NCI-H1436 (cell line): Measurements from ENCODE around the gene NETO2.

Experiments used
- DNase-seq: peaks from one replicate; lab custom pipeline; 2025; lab: John Stamatoyannopoulos, UW

The NETO2 gene

DNA sequence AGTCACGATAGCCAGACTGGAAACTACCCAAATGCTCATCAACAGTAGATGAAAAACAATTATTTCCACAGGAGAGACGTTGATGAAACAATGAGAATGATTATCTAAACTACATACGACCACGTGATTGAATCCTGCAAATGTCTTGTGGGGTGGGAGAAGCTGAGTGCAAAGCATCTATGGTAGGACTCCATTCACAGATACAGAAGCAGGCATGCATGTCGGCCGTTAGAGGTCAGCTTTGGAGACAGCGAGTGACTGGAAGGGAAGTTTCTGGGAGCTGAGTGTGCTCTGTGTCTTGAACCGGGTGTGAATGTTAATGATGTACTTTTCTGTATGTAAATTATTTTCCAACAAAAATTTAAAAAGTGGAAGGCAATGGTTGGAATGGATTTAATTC is 98.7 kb downstream of the NETO2 start:
- no peak for DNase-seq

DNA sequence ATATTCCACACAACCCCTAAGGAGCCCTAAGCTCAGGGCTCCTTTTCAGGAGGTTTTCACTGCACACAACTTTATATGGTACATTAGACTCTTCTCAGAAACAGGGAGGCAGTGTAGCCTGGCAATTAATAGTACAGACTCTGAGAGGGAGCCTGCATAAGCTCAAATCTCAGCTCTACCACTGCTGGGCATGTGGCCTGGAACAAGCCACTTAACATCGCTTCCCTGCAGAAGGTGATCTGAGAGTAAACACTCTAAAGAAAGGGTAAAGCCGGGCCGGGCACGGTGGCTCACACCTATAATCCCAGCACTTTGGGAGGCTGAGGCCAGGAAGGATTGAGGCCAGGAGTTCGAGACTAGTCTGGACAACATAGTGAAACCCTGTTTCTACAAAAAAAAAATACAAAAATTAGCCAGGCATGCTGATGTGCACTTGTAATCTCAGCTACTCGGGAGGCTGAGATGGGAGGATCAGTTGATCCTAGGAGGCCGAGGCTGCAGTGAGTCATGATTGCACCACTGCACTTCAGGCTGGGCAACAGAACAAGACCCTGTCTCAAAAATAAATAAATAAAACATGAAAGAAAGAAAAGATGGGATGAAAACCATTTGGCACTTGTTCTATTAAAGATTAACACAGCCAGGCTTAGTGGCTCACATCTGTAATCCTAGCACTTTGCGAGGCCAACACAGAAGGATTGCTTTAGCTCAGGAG is 99.6 kb downstream of the NETO2 start:
- DNase-seq: no peak

DNA sequence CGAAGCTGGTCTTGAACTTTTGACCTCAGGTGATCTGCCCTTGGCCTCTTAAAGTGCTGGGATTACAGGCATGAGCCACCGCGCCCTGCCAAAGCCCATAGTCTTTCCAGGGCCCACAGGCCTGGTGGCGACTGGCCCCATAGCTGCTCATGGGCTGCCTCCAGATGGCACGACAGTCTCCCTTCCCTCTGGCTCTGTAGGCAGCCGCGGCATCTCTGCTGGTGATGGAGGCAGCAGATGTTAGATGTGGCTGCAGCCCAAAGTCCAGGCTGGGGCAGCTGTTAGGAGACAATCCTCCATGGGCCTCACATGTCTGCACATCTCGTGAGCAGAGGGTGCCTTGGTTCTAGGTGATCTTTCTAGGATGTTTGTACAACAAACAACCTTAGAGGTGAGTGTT is 100.5 kb downstream of the NETO2 start:
- no peak for DNase-seq

DNA sequence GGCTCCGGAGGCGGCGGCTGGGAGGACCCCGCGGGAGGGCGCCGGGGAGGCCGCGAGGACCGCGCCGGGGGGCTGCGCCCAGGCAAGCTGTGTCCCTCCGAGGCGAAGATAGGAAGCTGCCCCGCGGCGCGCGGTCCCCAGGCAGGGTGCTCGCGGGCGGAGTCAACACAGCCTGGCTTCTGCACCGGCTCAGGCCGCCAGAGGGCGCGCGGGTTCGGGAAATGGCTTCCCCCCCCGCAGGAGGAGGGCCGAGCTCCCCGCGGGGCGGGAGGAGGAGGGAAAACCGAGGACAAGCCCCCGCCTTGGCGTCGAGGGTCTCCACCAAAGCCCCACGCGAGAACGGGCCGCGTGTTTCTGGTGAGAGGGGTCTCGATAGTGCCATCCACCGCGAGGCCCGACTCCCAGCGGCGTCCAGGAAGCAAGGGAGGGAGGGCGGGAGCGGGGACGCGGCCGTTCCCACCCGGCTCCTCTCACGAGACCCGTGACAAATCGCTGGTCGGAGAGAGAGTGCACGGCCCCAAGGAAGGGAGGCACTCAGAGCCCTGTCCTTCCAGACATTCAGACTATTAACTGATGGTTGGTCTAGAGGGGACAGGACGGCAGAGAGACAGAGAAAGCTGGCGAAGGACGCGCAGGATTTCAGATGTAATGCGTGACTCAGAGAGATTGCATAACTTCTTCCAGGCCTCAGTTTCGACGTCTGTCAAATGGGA is 105.8 kb downstream of the NETO2 start:
- DNase-seq: peak; percentile 74

DNA sequence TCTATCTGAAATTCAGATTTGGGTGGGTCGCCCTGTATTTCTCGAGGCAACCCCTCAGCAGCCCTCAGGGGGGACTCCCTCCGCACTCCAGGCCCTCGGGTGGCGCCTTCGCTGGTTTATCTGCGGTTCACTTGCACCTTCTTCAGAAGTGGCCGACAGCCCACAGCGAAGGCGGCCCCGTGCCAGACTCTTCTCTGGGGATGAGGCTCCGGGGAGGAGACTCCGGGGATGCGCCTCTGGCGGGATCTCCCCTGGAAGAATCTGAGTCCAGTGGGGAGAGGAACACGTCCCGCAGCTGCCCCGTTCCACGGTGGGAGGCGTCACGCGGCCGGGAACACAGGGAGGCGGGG is 106.4 kb downstream of the NETO2 start:
- DNase-seq: no peak

DNA sequence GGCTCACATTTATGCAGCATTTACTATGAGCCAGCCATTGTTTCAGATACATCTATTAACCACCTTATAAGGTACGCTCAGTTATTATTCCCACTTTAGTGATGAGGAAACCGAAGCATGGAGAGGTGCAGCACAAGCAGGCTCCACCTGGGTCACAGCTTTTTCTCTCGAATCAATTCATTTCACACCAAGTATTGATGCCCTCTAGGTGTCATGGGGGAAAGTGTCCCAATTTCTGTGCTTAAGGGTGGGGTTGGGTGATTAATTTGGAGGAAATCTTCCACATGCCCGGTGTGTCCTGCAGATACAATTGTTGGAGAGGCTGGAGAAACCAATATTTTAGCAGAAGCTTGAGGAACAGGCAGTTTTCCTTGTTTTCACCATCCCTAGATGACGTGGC is 107.5 kb downstream of the NETO2 start:
- no peak for DNase-seq

DNA sequence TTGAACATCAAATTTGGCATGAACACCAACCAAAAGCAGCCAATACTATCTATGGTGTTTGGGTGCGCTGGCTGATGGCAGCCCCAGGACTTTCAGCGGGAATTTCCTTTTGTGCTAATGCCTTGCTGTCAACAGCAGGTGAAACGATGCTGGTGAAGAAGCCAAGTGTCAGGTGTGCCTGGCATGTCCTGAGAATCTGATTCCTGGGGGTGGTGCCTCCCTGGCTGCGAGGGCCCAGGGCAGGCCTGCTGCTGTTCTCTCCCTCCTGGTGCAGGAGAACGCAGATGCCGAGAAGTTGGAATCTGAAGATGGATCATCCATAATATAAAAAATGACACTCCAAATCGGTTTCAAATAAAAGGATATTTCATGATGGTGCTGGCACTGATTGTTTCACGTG is 108.3 kb downstream of the NETO2 start:
- DNase-seq: no peak

DNA sequence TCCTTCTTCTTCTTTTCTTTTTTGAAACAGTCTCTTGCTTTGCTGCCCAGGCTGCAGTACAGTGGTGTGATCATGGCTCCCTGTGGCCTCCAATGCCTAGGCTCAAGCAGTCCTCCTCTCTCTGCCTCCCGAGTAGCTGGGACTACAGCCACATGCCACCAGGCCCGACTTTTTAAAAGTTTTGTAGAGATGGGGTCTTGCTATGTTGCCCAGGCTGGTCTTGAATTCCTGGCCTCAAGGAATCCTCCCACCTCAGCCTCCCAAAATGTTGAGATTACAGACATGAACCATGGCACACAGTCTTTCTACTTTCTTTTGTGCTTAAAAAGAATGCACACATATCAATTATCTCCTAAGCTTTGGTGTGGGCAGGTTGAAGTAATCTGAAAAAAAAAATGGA is 109.3 kb downstream of the NETO2 start:
- DNase-seq: no peak

DNA sequence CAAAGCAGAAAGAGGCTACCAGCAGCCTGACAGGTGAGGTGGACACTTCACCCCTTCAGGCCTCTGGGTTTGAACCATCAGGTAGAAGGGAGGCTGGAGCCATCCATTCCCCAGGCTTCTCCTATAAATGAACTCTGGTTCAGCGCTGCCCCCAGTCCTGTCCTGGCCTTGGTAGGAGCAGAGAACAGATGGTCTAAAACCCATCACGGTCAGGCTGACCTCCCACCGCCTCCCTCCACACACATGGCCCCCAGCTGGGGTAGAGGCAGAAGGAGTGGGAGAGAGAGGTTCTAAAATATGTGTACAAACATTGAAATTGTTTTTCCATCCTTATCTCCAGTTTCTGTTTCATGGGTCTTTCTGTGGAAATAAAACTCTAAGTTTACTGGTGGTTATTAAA is 110.6 kb downstream of the NETO2 start:
- no peak for DNase-seq

DNA sequence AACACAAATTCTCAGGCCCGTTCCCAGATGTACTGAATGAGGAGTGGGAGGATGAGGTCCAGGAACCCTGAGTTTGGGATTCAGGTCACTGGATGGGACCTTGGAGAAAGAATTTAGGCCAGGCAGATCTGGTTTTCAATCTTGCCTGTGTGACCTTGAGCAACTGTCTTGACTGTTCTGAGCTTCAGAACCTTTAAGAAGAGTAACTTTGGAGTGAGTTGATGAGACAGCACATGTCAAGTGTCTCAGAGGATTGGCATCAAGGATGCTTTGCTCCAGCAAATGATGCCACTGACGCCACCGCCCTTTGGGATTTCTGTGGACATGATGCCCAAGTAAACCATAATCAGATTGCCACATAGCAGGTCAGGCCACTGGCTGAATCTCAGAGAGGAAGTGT is 114.0 kb downstream of the NETO2 start:
- no peak for DNase-seq

DNA sequence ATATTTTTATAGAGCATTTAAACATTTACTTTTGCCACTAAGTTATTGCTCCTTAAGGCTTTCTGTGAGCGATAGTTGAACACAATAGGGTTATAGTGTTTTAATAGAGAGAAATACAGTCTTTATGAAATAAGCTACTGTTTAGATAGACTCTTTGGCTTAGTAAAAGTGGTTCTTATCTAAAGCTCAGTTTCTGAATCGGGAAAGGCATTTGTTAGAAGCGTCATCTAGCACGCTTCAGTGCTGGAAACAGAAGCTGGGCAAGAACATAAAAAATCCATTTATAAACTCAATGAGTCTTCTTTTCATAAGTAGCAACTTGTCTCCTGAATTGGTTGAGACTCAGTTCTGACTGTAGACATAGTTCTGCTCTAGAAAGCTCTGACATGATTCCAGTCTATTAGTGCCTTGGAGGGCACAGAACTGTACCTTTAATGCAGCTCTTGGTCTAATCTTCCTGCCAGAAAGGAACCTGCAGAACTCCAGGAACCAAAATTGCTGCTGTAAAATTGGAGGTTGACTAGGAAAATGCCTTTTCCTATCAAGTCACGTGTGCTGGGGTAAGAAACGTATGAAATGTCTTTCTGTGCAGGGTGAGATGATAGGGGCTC is 114.9 kb downstream of the NETO2 start:
- DNase-seq: no peak
